HepG2 (cell line): Measurements from ENCODE around the gene UFSP2. TPM values are rescaled to one million over a fixed set of nuclear protein-coding genes. Genes with fewer than 3 reads are reported as not detected.

Experiments used
- ATAC-seq: fragments of 200-7000 bp; cut with Tn5 transposase; 3 replicates; pipeline ENCODE4 v1.9.1; 2020; ENCODE audit warnings: mild to moderate bottlenecking, moderate library complexity
- BruUV-seq: library from RNA; stranded (reverse); fragments of 400-500 nt; replicated peaks from 2 replicates; lab custom pipeline; 2021; lab: Mats Ljungman, UMichigan
- CTCF ChIA-PET: fragments of 300-600 bp; formaldehyde crosslinking; extraction: SDS; loops from one replicate; lab custom pipeline; 2021; ENCODE audit warnings: low total read pairs, inconsistent platforms, low intra/inter-chr PET ratio; lab: Yijun Ruan, JAX
- POLR2A ChIA-PET: fragments of 350-600 bp; sonication (Branson Sonifier 250); formaldehyde crosslinking; loops from one replicate; lab custom pipeline; 2020; ENCODE audit warnings: antibody characterized with exemption, inconsistent platforms; lab: Yijun Ruan, JAX
- DNase-seq: peaks from one replicate; pipeline ENCODE4 v3.0.0-alpha.2; 2015; ENCODE audit warnings: low spot score
- FAIRE-seq: peaks from 3 replicates; lab custom pipeline; 2011; peaks lifted over from hg19 to GRCh38; lab: Jason Lieb, UNC
- H2AFZ ChIP-seq: one replicate; pipeline ENCODE4 v1.6.1; 2011; ENCODE audit warnings: low read length, inconsistent platforms
- H3K27ac ChIP-seq: fragments of 300-600 bp; 3 replicates; pipeline ENCODE4 v1.8.0; 2011; ENCODE audit warnings: mixed run types, mild to moderate bottlenecking, mixed read lengths, low read length, inconsistent platforms; ENCODE audit not compliant: insufficient read depth; ENCODE audit errors: extremely low read length
- H3K27me3 ChIP-seq, 2 experiments: fragments of 200-600 bp in 1 of 2; 2 replicates in 1 of 2; 3 replicates in 1 of 2; pipeline versions ENCODE4 v1.6.0 to v1.8.0; 2011; ENCODE audit warnings: low read length in 2 of 2, mild to moderate bottlenecking in 2 of 2, moderate library complexity in 2 of 2, inconsistent platforms in 1 of 2; ENCODE audit not compliant: insufficient read depth in 2 of 2, control insufficient read depth in 1 of 2
- H3K36me3 ChIP-seq, 2 experiments: fragments of 200-600 bp in 1 of 2; replicated peaks in 1 of 2; 2 replicates in 1 of 2; 3 replicates in 1 of 2; pipeline versions ENCODE4 v1.5.1 to v1.8.0; 2011; ENCODE audit warnings: low read length in 2 of 2, inconsistent platforms in 1 of 2; ENCODE audit not compliant: insufficient read depth in 2 of 2, control insufficient read depth in 1 of 2
- H3K4me1 ChIP-seq: 2 replicates; pipeline ENCODE4 v1.5.1; 2012; ENCODE audit warnings: low read length, inconsistent platforms; ENCODE audit not compliant: insufficient read depth
- H3K4me2 ChIP-seq: 2 replicates; pipeline ENCODE4 v1.6.0; 2011; ENCODE audit warnings: low read depth, low read length, inconsistent platforms
- H3K4me3 ChIP-seq, 3 experiments: fragments of 200-600 bp in 1 of 3; sonication (generic), shearing (Covaris generic) in 1 of 3; replicated peaks in 1 of 3; 2 replicates each; pipeline ENCODE4 v1.5.1; 2011 to 2016; ENCODE audit warnings: low read length in 3 of 3, inconsistent platforms in 2 of 3, low read depth in 2 of 3, mild to moderate bottlenecking in 2 of 3, control low read depth in 1 of 3, mixed read lengths in 1 of 3; ENCODE audit not compliant: insufficient read depth in 1 of 3
- H3K79me2 ChIP-seq: one replicate; pipeline ENCODE4 v1.6.1; 2011; ENCODE audit warnings: low read length, inconsistent platforms; ENCODE audit not compliant: insufficient read depth
- H3K9ac ChIP-seq: 2 replicates; pipeline ENCODE4 v1.6.0; 2011; ENCODE audit warnings: mild to moderate bottlenecking, low read depth, low read length, inconsistent platforms; ENCODE audit not compliant: insufficient read depth
- H3K9me3 ChIP-seq: 2 replicates; pipeline ENCODE4 v1.5.1; 2012; ENCODE audit warnings: mild to moderate bottlenecking, low read length
- H4K20me1 ChIP-seq: 2 replicates; pipeline ENCODE4 v1.6.0; 2011; ENCODE audit warnings: inconsistent platforms, mild to moderate bottlenecking, low read length, moderate library complexity; ENCODE audit not compliant: insufficient read depth
- BCL6 ChIP-seq: IDR thresholded peaks from 2 replicates; pipeline ENCODE4 v1.6.1; 2016; ENCODE audit warnings: missing genetic modification reagents, missing compliant biosample characterization
- CEBPG ChIP-seq: IDR thresholded peaks from 2 replicates; pipeline ENCODE4 v1.6.1; 2016
- CREB1 ChIP-seq, 2 experiments: fragments of 450-650 bp in 1 of 2; IDR thresholded peaks; 2 replicates each; pipeline ENCODE4 v1.6.1; 2016 to 2017; ENCODE audit warnings: control low read depth in 1 of 2, mild to moderate bottlenecking in 1 of 2, missing compliant biosample characterization in 1 of 2, missing genetic modification characterization in 1 of 2
- HES4 ChIP-seq: sonication (generic); formaldehyde crosslinking; IDR thresholded peaks from 2 replicates; pipeline ENCODE4 v1.9.0; 2021; ENCODE audit warnings: mild to moderate bottlenecking, missing genetic modification reagents, borderline replicate concordance
- NFE2 ChIP-seq: sonication (generic); formaldehyde crosslinking; IDR thresholded peaks from 2 replicates; pipeline ENCODE4 v1.4.0; 2020; ENCODE audit warnings: missing genetic modification reagents
- PPARG ChIP-seq: conservative IDR thresholded peaks from 2 replicates; pipeline ENCODE4 v1.6.1; 2016; ENCODE audit warnings: missing biosample characterization, missing genetic modification reagents
- RXRA ChIP-seq: sonication (generic); formaldehyde crosslinking; IDR thresholded peaks from 2 replicates; pipeline ENCODE4 v1.5.1; 2020; ENCODE audit warnings: missing genetic modification reagents
- ZFP90 ChIP-seq: sonication (generic); formaldehyde crosslinking; IDR thresholded peaks from 2 replicates; pipeline ENCODE4 v1.8.0; 2022; ENCODE audit warnings: missing genetic modification reagents, mild to moderate bottlenecking, inconsistent platforms, borderline replicate concordance
- ZNF333 ChIP-seq: sonication (generic); formaldehyde crosslinking; IDR thresholded peaks from 2 replicates; pipeline ENCODE4 v1.4.0; 2020; ENCODE audit warnings: mild to moderate bottlenecking, missing genetic modification reagents, borderline replicate concordance
- ZNF350 ChIP-seq: sonication (generic); formaldehyde crosslinking; IDR thresholded peaks from 2 replicates; pipeline ENCODE4 v1.4.0; 2020; ENCODE audit warnings: mild to moderate bottlenecking, low read depth, missing genetic modification reagents, borderline replicate concordance
- ZNF431 ChIP-seq: sonication (generic); formaldehyde crosslinking; IDR thresholded peaks from 2 replicates; pipeline ENCODE4 v1.9.0; 2022; ENCODE audit warnings: missing genetic modification reagents, low read depth, mild to moderate bottlenecking, borderline replicate concordance
- ZNF556 ChIP-seq: sonication (generic); formaldehyde crosslinking; IDR thresholded peaks from 2 replicates; pipeline ENCODE4 v1.4.0; 2020; ENCODE audit warnings: mild to moderate bottlenecking, missing genetic modification reagents, borderline replicate concordance
- ZNF678 ChIP-seq: sonication (generic); formaldehyde crosslinking; IDR thresholded peaks from 2 replicates; pipeline ENCODE4 v1.4.0; 2020; ENCODE audit warnings: mild to moderate bottlenecking, missing genetic modification reagents
- ZNF83 ChIP-seq: sonication (generic); formaldehyde crosslinking; IDR thresholded peaks from 2 replicates; pipeline ENCODE4 v1.4.0; 2020; ENCODE audit warnings: missing genetic modification reagents, mild to moderate bottlenecking, borderline replicate concordance
- WGBS: methylation state at CpG from one replicate; pipeline ENCODE4 v1.1.6; 2017; ENCODE audit warnings: low lambda C conversion rate; 5-methylcytosine and 5-hydroxymethylcytosine counted together
- in situ Hi-C: cut with HindIII; loops from 2 replicates; pipeline ENCODE4 v1.10.0; 2017; ENCODE audit warnings: low pct_unique_long_range_greater_than_20kb; ENCODE audit not compliant: extremely low pct_ligation_motif_present
- intact Hi-C: fragments of 100-400 bp; cut with micrococcal nuclease; formaldehyde crosslinking; loops from one replicate; pipeline ENCODE4 v1.10.0; 2022; ENCODE audit not compliant: unreplicated experiment
- polyA plus RNA-seq, 8 experiments: library from polyadenylated mRNA; depleted of rRNA in 3 of 8; stranded (reverse) in 7 of 8; unstranded in 1 of 8; fragments of >200 nt; fragmentation: Illumina TruSeq in 4 of 8; extraction: Trizol in 4 of 8; gene quantifications; 2 replicates each; pipeline versions ENCODE4 v1.2.1 to v1.2.3, GENCODE V29; 2011 to 2016; ENCODE audit warnings: low read depth in 4 of 8, missing spikeins in 1 of 8, mixed read lengths in 1 of 8; ENCODE audit not compliant: insufficient read depth in 1 of 8
- total RNA-seq, 5 experiments: library from RNA; depleted of rRNA; stranded (reverse); fragments of >200 nt; fragmentation: Illumina TruSeq; extraction: Trizol; gene quantifications; 2 replicates each; pipeline ENCODE4 v1.2.3, GENCODE V29; 2016; ENCODE audit warnings: low read depth in 1 of 5
- TF ChIP-seq, protein P1 (sequence below): sonication (generic); formaldehyde crosslinking; IDR thresholded peaks from 2 replicates; pipeline ENCODE4 v1.4.0; 2020; ENCODE audit warnings: low read depth, missing genetic modification reagents
- TF ChIP-seq, protein P2 (sequence below): sonication (generic); formaldehyde crosslinking; IDR thresholded peaks from 2 replicates; pipeline ENCODE4 v1.8.0; 2022; ENCODE audit warnings: mild to moderate bottlenecking, missing genetic modification reagents, moderate library complexity
- TF ChIP-seq, protein P3 (sequence below): sonication (generic); formaldehyde crosslinking; IDR thresholded peaks from 2 replicates; pipeline ENCODE4 v1.8.0; 2022; ENCODE audit warnings: missing genetic modification reagents, mild to moderate bottlenecking, borderline replicate concordance

Gene UFSP2
- total and polyA plus RNA-seq, 2 of the 13 experiments (the other 11 are each of a cell fraction or from before 2014, with no cell fraction given), result 24.1 to 32.3 TPM

DNA sequence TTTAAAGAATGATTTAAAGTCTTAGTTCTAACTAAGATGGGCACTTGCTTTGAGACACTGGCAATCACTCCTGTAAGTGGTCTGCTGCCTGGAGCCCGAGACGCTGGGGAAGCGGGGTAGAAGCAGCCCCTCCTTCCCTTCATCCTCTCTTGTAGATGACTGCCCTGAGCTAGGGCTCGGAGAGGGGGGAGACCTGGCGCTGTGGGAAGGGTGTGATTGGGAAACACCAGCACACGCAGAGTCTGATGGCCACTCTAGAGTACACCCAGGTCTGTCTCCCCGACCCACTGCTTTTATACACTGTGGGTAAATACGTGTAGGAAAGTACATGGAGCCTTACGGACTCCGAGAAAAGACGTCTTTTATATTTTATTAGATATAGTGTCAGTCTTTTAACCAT, 54.1 kb downstream of the UFSP2 start (continued):
- TF ChIP-seq, protein P1, sequence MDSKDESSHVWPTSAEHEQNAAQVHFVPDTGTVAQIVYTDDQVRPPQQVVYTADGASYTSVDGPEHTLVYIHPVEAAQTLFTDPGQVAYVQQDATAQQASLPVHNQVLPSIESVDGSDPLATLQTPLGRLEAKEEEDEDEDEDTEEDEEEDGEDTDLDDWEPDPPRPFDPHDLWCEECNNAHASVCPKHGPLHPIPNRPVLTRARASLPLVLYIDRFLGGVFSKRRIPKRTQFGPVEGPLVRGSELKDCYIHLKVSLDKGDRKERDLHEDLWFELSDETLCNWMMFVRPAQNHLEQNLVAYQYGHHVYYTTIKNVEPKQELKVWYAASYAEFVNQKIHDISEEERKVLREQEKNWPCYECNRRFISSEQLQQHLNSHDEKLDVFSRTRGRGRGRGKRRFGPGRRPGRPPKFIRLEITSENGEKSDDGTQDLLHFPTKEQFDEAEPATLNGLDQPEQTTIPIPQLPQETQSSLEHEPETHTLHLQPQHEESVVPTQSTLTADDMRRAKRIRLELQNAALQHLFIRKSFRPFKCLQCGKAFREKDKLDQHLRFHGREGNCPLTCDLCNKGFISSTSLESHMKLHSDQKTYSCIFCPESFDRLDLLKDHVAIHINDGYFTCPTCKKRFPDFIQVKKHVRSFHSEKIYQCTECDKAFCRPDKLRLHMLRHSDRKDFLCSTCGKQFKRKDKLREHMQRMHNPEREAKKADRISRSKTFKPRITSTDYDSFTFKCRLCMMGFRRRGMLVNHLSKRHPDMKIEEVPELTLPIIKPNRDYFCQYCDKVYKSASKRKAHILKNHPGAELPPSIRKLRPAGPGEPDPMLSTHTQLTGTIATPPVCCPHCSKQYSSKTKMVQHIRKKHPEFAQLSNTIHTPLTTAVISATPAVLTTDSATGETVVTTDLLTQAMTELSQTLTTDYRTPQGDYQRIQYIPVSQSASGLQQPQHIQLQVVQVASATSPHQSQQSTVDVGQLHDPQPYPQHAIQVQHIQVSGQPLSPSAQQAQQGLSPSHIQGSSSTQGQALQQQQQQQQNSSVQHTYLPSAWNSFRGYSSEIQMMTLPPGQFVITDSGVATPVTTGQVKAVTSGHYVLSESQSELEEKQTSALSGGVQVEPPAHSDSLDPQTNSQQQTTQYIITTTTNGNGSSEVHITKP (CRISPR knock-in tag), result no peak
- TF ChIP-seq BCL6 (CRISPR knock-in tag) (no peak), ZNF83 (CRISPR knock-in tag) (no peak), ZNF350 (CRISPR knock-in tag) (no peak), RXRA (CRISPR knock-in tag) (no peak), ZFP90 (no peak), ZNF431 (no peak)

DNA sequence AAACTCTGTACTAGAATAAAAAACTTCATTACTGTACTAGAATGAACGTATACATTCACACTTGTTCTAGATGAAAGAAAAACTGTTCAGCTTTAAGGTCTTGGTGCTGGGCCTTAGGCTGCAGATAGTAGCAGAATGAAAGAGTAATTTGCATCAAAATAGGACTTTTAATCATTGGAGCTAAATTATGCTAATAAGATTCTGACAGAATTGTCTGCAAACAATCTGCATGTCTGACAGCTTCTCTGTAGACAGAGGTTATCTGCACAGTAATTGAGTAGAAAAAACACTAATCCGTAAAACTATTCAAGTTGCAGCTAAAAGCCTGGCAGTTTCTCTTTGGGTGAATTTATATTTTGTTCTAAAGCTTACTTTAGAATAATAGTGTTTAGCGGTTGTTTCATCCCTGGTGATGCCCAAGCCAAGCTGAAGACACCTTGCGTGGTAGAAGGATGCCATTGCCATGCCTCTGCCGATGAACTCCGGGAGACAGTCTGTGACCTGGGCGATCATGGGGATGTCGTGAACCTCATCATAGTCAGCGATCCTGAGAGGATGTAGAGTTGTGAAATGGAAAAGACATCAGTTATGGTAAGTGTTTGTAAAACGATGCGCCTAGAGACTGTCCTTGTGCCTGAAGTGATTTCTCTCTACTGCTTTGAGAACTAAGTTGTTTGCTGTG, 55.4 kb downstream of the UFSP2 start:
- H3K4me2 ChIP-seq, result no peak overlapping the region
- no peak for FAIRE-seq
- 92% methylated on average over 11 of the region's 11 CpGs for whole genome bisulfite sequencing
- ATAC-seq, result no peak
- no peaks in the 10 kb centered on the region for H4K20me1 ChIP-seq
- no TSS peak for BruUV-seq
- no peak for DNase-seq
- H3K4me1 ChIP-seq, result peaks cover 13% of the 10 kb centered on the region
- ChIA-PET POLR2A (no interaction called here), CTCF (no interaction called here)
- H2AFZ ChIP-seq, result no peak overlapping the region
- no peaks in the 10 kb centered on the region for H3K27me3 ChIP-seq
- in situ Hi-C loops (no loop called here), intact Hi-C loops (no loop called here)
- no peak overlapping the region for H3K27ac ChIP-seq
- H3K79me2 ChIP-seq, result no peaks in the 10 kb centered on the region
- peaks cover 5 to 9% of the 10 kb centered on the region in 2 experiments; a peak in 2 of 5 replicates for H3K36me3 ChIP-seq
- H3K9ac ChIP-seq, result no peak overlapping the region
- H3K4me3 ChIP-seq, result no peak overlapping the region
- H3K9me3 ChIP-seq, result no peaks in the 10 kb centered on the region
- no peak for TF ChIP-seq CREB1 (IDR thresholded peaks at IDR 0.05)
- no peak for TF ChIP-seq CREB1 (CRISPR knock-in tag; IDR thresholded peaks at IDR 0.05)
- TF ChIP-seq PPARG (CRISPR knock-in tag), result no peak
- no peak for TF ChIP-seq ZNF556 (CRISPR knock-in tag)
- TF ChIP-seq ZNF678 (CRISPR knock-in tag), result no peak
- TF ChIP-seq HES4, result no peak
- no peak for TF ChIP-seq NFE2 (CRISPR knock-in tag)
- no peak for TF ChIP-seq CEBPG
- no peak for TF ChIP-seq ZNF333 (CRISPR knock-in tag)
- TF ChIP-seq, protein P2, sequence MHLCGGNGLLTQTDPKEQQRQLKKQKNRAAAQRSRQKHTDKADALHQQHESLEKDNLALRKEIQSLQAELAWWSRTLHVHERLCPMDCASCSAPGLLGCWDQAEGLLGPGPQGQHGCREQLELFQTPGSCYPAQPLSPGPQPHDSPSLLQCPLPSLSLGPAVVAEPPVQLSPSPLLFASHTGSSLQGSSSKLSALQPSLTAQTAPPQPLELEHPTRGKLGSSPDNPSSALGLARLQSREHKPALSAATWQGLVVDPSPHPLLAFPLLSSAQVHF (CRISPR knock-in tag), result no peak
- TF ChIP-seq, protein P3, sequence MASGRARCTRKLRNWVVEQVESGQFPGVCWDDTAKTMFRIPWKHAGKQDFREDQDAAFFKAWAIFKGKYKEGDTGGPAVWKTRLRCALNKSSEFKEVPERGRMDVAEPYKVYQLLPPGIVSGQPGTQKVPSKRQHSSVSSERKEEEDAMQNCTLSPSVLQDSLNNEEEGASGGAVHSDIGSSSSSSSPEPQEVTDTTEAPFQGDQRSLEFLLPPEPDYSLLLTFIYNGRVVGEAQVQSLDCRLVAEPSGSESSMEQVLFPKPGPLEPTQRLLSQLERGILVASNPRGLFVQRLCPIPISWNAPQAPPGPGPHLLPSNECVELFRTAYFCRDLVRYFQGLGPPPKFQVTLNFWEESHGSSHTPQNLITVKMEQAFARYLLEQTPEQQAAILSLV, result no peak
